ENCODE measurements around the gene HAUS8. TPM values are rescaled to one million over a fixed set of nuclear protein-coding genes. Genes with fewer than 3 reads are reported as not detected.

The HAUS8 gene
- total and polyA plus RNA-seq, 9 of the 15 experiments (the other 6 are each of a cell fraction or from before 2014, with no cell fraction given) = 20.5 to 53.2 (median 36.0) TPM

DNA sequence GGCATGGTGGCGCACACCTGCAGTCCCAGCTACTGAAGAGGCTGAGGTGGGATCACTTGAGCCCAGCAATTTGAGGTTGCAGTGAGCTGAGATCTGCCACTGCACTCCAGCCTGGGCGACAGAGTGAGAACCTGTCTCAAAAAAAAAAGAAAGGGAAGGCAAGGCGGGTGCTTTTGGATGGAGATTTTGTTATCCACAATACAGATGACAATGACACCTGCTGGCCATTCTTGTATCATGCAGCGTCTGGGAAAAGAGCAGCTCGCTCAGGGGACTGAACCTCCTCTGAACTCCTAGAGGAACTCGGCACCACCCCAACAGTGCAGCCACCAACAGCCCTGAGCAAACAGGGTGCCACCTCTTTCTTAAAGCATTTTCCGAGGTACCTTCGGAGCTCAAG is 22.8 kb downstream of the HAUS8 start (continued):
- TF ChIP-seq STAT5A (IDR thresholded peaks at IDR 0.05; ENCODE audit: borderline replicate concordance, low read length) = no peak
- no peak for TF ChIP-seq BRF2 (IDR thresholded peaks at IDR 0.05; ENCODE audit: borderline replicate concordance, insufficient read depth, insufficient read length)
- TF ChIP-seq ZNF274 (IDR thresholded peaks at IDR 0.05; ENCODE audit: borderline replicate concordance, low read depth, low read length) = no peak
- no peak for TF ChIP-seq RBM17 (IDR thresholded peaks at IDR 0.05; ENCODE audit: borderline replicate concordance, low read depth, low read length)
- no peak for TF ChIP-seq ZNF124 (CRISPR knock-in tag; IDR thresholded peaks at IDR 0.05)

- ChIA-PET CTCF (ENCODE audit: low intra/inter-chr PET ratio) (no interaction called here), POLR2A (interaction anchor here (0.6 to 1.2 kb wide), 4 partner anchors 8 to 420 kb away, joined by 3 to 4 read pairs (median 4); partner anchors contain the start of gene USE1)
- Histone ChIP-seq H4K20me1 (replicated peaks; ENCODE audit: control insufficient read depth, insufficient read depth, low read length) (peaks cover 13% of the 10 kb centered on the region; the same call in 1 of the 2 replicates), H3K4me1 (replicated peaks in 1 of 2; ENCODE audit: control insufficient read depth in 2 of 2, insufficient read depth in 2 of 2, low read length in 2 of 2) (no peaks in the 10 kb centered on the region), H3K4me3 (no peak overlapping the region), H3K79me2 (ENCODE audit: control insufficient read depth, insufficient read depth, low read length) (no peaks in the 10 kb centered on the region), H2AFZ (ENCODE audit: low read depth, low read length) (no peak overlapping the region), H3K36me3 (ENCODE audit: control insufficient read depth, insufficient read depth, low read length) (peaks cover 59% of the 10 kb centered on the region), H3K9ac (ENCODE audit: insufficient read depth in 1 of 2, low read depth in 2 of 2, low read length in 2 of 2) (no peak overlapping the region), H3K27ac (ENCODE audit: extremely low read depth, low read depth, low read length) (no peak overlapping the region), H3K4me2 (ENCODE audit: insufficient read depth, low read length) (no peak overlapping the region), H3K9me1 (ENCODE audit: control insufficient read depth, insufficient read depth, low read length) (peaks cover 4% of the 10 kb centered on the region), H3K27me3 (ENCODE audit: control insufficient read depth in 2 of 2, insufficient read depth in 2 of 2, low read length in 2 of 2) (no peaks in the 10 kb centered on the region), H3K9me3 (replicated peaks; ENCODE audit: control insufficient read depth, insufficient read depth, low read depth, low read length) (no peaks in the 10 kb centered on the region)
- FAIRE-seq (no peak), DNase-seq (ENCODE audit: extremely low read depth in 1 of 4, low spot score in 3 of 4) (no peak), ATAC-seq (peak; percentile 37; the same call in 1 of the 3 replicates)
- no TSS peak for BruUV-seq (replicated peaks)
- TF ChIP-seq, protein P1, sequence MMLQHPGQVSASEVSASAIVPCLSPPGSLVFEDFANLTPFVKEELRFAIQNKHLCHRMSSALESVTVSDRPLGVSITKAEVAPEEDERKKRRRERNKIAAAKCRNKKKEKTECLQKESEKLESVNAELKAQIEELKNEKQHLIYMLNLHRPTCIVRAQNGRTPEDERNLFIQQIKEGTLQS (IDR thresholded peaks at IDR 0.05) = peak; percentile 10; the same call in 1 of the 2 replicates
- TF ChIP-seq, protein P1 (CRISPR knock-in tag; conservative IDR thresholded peaks at IDR 0.05) = no peak
- TF ChIP-seq ETV5 (CRISPR knock-in tag; IDR thresholded peaks at IDR 0.05; ENCODE audit: low read depth) (no peak), PHF20 (IDR thresholded peaks at IDR 0.05; ENCODE audit: partially characterized antibody) (no peak), TEAD1 (CRISPR knock-in tag; IDR thresholded peaks at IDR 0.05) (no peak)
- in situ Hi-C loops (cut with MboI) (no loop called here), intact Hi-C loops (cut with micrococcal nuclease) (loop anchor here (5.0 kb wide), 1 partner anchor 277 kb away; no protein-coding TSS in a partner anchor)
- WGBS (ENCODE audit: insufficient coverage, low coverage, missing lambda C conversion rate) = 76% methylated on average over 18 of the region's 18 CpGs
Observed at GRCh38 chr19:17049711-17050280, 25.5 kb downstream of the HAUS8 start.
